AML-193 (cell line): Measurements from ENCODE around the gene AGAP1.

Experiments used
- DNase-seq, 2 experiments: peaks; one replicate each; lab custom pipeline; 2025; lab: John Stamatoyannopoulos, UW

AGAP1 gene

GRCh38 chr2:235810846-235811245 is 317.0 kb downstream of the AGAP1 start:
- no peak for DNase-seq

- no peak for DNase-seq
These were observed 317.8 kb downstream of the AGAP1 start for GRCh38 chr2:235811446-235812184.

- DNase-seq: no peak
These were observed 318.4 kb downstream of the AGAP1 start for GRCh38 chr2:235812185-235812665.

- DNase-seq: no peak
These were observed 319.6 kb downstream of the AGAP1 start for GRCh38 chr2:235813398-235813797.

GRCh38 chr2:235820571-235820970 is 326.7 kb downstream of the AGAP1 start:
- DNase-seq: no peak

- DNase-seq: no peak
These were observed 330.5 kb downstream of the AGAP1 start for GRCh38 chr2:235824331-235824730.

- DNase-seq: no peak
These were observed 332.1 kb downstream of the AGAP1 start for GRCh38 chr2:235825946-235826345.

GRCh38 chr2:235826826-235827225 is 333.0 kb downstream of the AGAP1 start:
- no peak for DNase-seq

- DNase-seq: no peak
These were observed 333.7 kb downstream of the AGAP1 start for GRCh38 chr2:235827585-235827992.

GRCh38 chr2:235829726-235830125 is 335.9 kb downstream of the AGAP1 start:
- DNase-seq: no peak

GRCh38 chr2:235831755-235832154 is 337.9 kb downstream of the AGAP1 start:
- DNase-seq: no peak

GRCh38 chr2:235832941-235833340 is 339.1 kb downstream of the AGAP1 start:
- no peak for DNase-seq

- DNase-seq: no peak
These were observed 340.3 kb downstream of the AGAP1 start for GRCh38 chr2:235833971-235834620.

GRCh38 chr2:235834781-235835180 is 340.9 kb downstream of the AGAP1 start:
- no peak for DNase-seq

GRCh38 chr2:235835810-235836209 is 342.0 kb downstream of the AGAP1 start:
- no peak for DNase-seq

GRCh38 chr2:235836491-235836911 is 342.7 kb downstream of the AGAP1 start:
- no peak for DNase-seq

- no peak for DNase-seq
These were observed 345.4 kb downstream of the AGAP1 start for GRCh38 chr2:235839226-235839625.

- no peak for DNase-seq
These were observed 346.1 kb downstream of the AGAP1 start for GRCh38 chr2:235839974-235840373.

- DNase-seq: no peak
These were observed 348.0 kb downstream of the AGAP1 start for GRCh38 chr2:235841863-235842262.

- no peak for DNase-seq
These were observed 349.1 kb downstream of the AGAP1 start for GRCh38 chr2:235842941-235843340.

GRCh38 chr2:235843591-235844395 is 349.9 kb downstream of the AGAP1 start:
- no peak for DNase-seq

GRCh38 chr2:235844561-235844960 is 350.7 kb downstream of the AGAP1 start:
- DNase-seq: no peak

- DNase-seq: no peak
These were observed 351.4 kb downstream of the AGAP1 start for GRCh38 chr2:235845245-235845644.
